Measurements from ENCODE around the gene SMARCE1. TPM values are rescaled to one million over a fixed set of nuclear protein-coding genes. Genes with fewer than 3 reads are reported as not detected.
A peak's percentile ranks its signal among the peaks of the same experiment; 100 is the strongest.

Gene SMARCE1
- total RNA-seq, 1 donor from 2014 or later, result 140 TPM

GRCh38 chr17:40632216-40632615 is 15.4 kb downstream of the SMARCE1 start:
- no peak overlapping the region for H3K4me3 Mint-ChIP-seq
- H3K9me3 Mint-ChIP-seq, result no peaks in the 10 kb centered on the region
- POLR2A ChIA-PET, result no interaction called here
- CTCF ChIA-PET, result no interaction called here
- H3K27me3 Mint-ChIP-seq, result no peaks in the 10 kb centered on the region
- TF ChIP-seq, protein P1, sequence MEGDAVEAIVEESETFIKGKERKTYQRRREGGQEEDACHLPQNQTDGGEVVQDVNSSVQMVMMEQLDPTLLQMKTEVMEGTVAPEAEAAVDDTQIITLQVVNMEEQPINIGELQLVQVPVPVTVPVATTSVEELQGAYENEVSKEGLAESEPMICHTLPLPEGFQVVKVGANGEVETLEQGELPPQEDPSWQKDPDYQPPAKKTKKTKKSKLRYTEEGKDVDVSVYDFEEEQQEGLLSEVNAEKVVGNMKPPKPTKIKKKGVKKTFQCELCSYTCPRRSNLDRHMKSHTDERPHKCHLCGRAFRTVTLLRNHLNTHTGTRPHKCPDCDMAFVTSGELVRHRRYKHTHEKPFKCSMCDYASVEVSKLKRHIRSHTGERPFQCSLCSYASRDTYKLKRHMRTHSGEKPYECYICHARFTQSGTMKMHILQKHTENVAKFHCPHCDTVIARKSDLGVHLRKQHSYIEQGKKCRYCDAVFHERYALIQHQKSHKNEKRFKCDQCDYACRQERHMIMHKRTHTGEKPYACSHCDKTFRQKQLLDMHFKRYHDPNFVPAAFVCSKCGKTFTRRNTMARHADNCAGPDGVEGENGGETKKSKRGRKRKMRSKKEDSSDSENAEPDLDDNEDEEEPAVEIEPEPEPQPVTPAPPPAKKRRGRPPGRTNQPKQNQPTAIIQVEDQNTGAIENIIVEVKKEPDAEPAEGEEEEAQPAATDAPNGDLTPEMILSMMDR (IDR thresholded peaks at IDR 0.05), result no peak
- no peaks in the 10 kb centered on the region for H3K4me1 Mint-ChIP-seq
- H3K27ac Mint-ChIP-seq, result no peak overlapping the region
- no peak for ATAC-seq (ENCODE audit: low read depth)
- DNase-seq, result no peak
- intact Hi-C loops (cut with micrococcal nuclease), result no loop called here
- H3K36me3 Mint-ChIP-seq (ENCODE audit: low read depth), result peaks cover 90% of the 10 kb centered on the region

GRCh38 chr17:40629842-40630241 is 17.8 kb downstream of the SMARCE1 start:
- no peaks in the 10 kb centered on the region for H3K9me3 Mint-ChIP-seq
- intact Hi-C loops (cut with micrococcal nuclease), result loop anchor here (10.0 kb wide), 1 partner anchor 275 kb away; no protein-coding TSS in a partner anchor
- no peak for ATAC-seq (ENCODE audit: low read depth)
- H3K4me3 Mint-ChIP-seq, result no peak overlapping the region
- no peak overlapping the region for H3K27ac Mint-ChIP-seq
- peaks cover 77% of the 10 kb centered on the region for H3K36me3 Mint-ChIP-seq (ENCODE audit: low read depth)
- POLR2A ChIA-PET, result interaction anchor here (1.0 to 1.1 kb wide), 2 partner anchors 18 to 69 kb away, joined by 3 read pairs; partner anchors contain the start of gene SMARCE1
- CTCF ChIA-PET, result interaction anchor here (1.4 to 1.8 kb wide), 2 partner anchors 69 to 75 kb away, joined by 3 to 4 read pairs; no protein-coding TSS in a partner anchor
- H3K4me1 Mint-ChIP-seq, result peaks cover 8% of the 10 kb centered on the region
- no peak for DNase-seq
- TF ChIP-seq, protein P1 (IDR thresholded peaks at IDR 0.05), result no peak
- H3K27me3 Mint-ChIP-seq, result no peaks in the 10 kb centered on the region

- no peaks in the 10 kb centered on the region for H3K9me3 Mint-ChIP-seq
These were observed 22.3 kb downstream of the SMARCE1 start for GRCh38 chr17:40625311-40625710.

DNA sequence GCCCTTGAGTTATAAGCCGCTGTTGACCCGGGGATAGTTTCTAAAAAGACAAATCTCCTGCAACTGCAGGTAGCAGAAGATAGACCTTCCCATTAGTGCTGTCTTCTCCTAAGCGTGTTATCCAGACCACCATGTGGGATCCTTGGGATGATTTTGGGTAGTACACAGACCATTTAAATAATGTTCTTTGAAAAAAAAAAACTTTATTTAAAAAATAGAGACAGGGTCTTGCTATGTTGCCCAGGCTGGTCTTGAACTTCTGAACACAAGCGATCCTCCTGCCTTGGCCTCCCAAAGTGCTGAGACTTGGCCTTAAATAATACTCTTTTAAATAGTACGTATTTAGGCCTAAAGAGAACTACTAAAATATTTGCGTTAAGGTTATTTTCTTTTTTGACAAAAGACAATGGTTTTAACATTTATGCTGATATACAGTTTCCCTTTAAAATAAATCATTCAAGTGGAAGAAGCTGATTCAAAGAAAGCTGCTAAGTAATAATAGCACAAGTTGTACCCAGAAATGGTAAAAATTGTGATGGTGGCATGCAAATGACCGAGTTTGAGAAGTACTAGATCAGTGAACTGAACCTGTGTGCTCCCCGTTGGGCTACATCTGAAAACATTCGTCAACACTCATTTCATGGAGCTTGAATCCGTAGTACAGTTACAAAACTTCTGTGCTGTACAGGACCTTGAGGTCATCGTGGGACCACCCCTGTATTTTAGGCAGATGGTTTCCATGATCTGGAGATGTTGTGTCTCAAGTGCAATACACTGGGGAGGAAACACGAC is 24.0 kb downstream of the SMARCE1 start:
- H3K4me1 Mint-ChIP-seq, result peaks cover 66% of the 10 kb centered on the region
- no peaks in the 10 kb centered on the region for H3K9me3 Mint-ChIP-seq
- ChIA-PET CTCF (interaction anchor here (1.5 to 5.1 kb wide), 6 partner anchors 8 to 925 kb away, joined by 3 to 32 read pairs (median 9); no protein-coding TSS in a partner anchor), POLR2A (interaction anchor here (0.7 to 21.8 kb wide), 12 partner anchors 8 to 1066 kb away, joined by 3 to 1885 read pairs (median 6); partner anchors contain the start of genes CCR7 and SMARCE1)
- no peaks in the 10 kb centered on the region for H3K27me3 Mint-ChIP-seq
- TF ChIP-seq, protein P1 (IDR thresholded peaks at IDR 0.05), result no peak
- no peak for DNase-seq
- peak overlapping the region; percentile 68 for H3K4me3 Mint-ChIP-seq
- H3K36me3 Mint-ChIP-seq (ENCODE audit: low read depth), result peaks cover 16% of the 10 kb centered on the region
- intact Hi-C loops (cut with micrococcal nuclease), result loop anchor here (1.0 to 10.0 kb wide), 4 partner anchors 23 to 699 kb away; partner anchors contain the start of gene SMARCE1
- peak overlapping the region; percentile 89 for H3K27ac Mint-ChIP-seq
- peak; percentile 60 for ATAC-seq (ENCODE audit: low read depth)

More at GRCh38 chr17:40625311-40625710, 22.3 kb downstream of the SMARCE1 start:
- ChIA-PET CTCF (interaction anchor here (0.7 to 5.1 kb wide), 7 partner anchors 9 to 1023 kb away, joined by 3 to 32 read pairs (median 7); no protein-coding TSS in a partner anchor), POLR2A (interaction anchor here (0.5 to 21.8 kb wide), 12 partner anchors 10 to 1055 kb away, joined by 3 to 1885 read pairs (median 6); partner anchors contain the start of genes CCR7 and SMARCE1)
- Mint-ChIP-seq H3K4me3 (no peak overlapping the region), H3K27ac (peak overlapping the region; percentile 18), H3K27me3 (no peaks in the 10 kb centered on the region), H3K36me3 (ENCODE audit: low read depth) (peaks cover 31% of the 10 kb centered on the region), H3K4me1 (peaks cover 50% of the 10 kb centered on the region)
- intact Hi-C loops (cut with micrococcal nuclease), result loop anchor here (2.0 to 10.0 kb wide), 2 partner anchors 21 to 279 kb away; partner anchors contain the start of gene SMARCE1
- TF ChIP-seq, protein P1 (IDR thresholded peaks at IDR 0.05), result no peak
- DNase-seq, result no peak
- no peak for ATAC-seq (ENCODE audit: low read depth)
